GM10266 (cell line): Measurements from ENCODE around the gene PSMD5.
"Not testable (repeated sequence)": the region's sequence is repeated elsewhere in the genome, so short reads cannot be mapped to it uniquely, and the experiment has no call there.

ENCODE experiments used
- DNase-seq: peaks from one replicate; pipeline ENCODE4 v3.0.0; 2012; ENCODE audit errors: extremely low spot score
- TF ChIP-seq, protein P1 (sequence below): IDR thresholded peaks from 2 replicates; pipeline ENCODE4 v1.5.1; 2012; ENCODE audit warnings: mild to moderate bottlenecking, low read depth; ENCODE audit not compliant: control insufficient read depth, insufficient read depth; ENCODE audit errors: missing control alignments

PSMD5 gene

GRCh38 chr9:120807607-120808379 is 34.9 kb downstream of the PSMD5 start:
- TF ChIP-seq, protein P1, sequence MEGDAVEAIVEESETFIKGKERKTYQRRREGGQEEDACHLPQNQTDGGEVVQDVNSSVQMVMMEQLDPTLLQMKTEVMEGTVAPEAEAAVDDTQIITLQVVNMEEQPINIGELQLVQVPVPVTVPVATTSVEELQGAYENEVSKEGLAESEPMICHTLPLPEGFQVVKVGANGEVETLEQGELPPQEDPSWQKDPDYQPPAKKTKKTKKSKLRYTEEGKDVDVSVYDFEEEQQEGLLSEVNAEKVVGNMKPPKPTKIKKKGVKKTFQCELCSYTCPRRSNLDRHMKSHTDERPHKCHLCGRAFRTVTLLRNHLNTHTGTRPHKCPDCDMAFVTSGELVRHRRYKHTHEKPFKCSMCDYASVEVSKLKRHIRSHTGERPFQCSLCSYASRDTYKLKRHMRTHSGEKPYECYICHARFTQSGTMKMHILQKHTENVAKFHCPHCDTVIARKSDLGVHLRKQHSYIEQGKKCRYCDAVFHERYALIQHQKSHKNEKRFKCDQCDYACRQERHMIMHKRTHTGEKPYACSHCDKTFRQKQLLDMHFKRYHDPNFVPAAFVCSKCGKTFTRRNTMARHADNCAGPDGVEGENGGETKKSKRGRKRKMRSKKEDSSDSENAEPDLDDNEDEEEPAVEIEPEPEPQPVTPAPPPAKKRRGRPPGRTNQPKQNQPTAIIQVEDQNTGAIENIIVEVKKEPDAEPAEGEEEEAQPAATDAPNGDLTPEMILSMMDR = no peak
- DNase-seq = no peak

GRCh38 chr9:120804784-120805363 is 37.8 kb downstream of the PSMD5 start:
- not testable (repeated sequence) for DNase-seq

DNA sequence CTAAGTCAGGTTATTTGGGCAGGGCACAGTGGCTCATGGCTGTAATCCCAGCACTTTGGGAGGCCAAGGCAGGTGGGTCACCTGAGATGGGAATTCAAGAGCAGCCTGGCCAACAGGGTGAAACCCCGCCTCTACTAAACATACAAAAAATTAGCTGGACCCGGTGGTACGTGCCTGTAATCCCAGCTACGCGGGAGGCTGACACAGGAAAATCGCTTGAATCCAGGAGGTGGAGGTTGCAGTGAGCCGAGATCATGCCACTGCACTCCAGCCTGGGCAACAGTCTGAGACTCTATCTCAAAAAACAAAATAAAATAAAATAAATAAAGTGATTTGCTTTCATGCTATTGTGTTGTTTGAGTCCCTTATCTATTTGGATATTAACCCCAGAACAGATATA is 41.3 kb downstream of the PSMD5 start:
- TF ChIP-seq, protein P1 = no peak
- no peak for DNase-seq

DNA sequence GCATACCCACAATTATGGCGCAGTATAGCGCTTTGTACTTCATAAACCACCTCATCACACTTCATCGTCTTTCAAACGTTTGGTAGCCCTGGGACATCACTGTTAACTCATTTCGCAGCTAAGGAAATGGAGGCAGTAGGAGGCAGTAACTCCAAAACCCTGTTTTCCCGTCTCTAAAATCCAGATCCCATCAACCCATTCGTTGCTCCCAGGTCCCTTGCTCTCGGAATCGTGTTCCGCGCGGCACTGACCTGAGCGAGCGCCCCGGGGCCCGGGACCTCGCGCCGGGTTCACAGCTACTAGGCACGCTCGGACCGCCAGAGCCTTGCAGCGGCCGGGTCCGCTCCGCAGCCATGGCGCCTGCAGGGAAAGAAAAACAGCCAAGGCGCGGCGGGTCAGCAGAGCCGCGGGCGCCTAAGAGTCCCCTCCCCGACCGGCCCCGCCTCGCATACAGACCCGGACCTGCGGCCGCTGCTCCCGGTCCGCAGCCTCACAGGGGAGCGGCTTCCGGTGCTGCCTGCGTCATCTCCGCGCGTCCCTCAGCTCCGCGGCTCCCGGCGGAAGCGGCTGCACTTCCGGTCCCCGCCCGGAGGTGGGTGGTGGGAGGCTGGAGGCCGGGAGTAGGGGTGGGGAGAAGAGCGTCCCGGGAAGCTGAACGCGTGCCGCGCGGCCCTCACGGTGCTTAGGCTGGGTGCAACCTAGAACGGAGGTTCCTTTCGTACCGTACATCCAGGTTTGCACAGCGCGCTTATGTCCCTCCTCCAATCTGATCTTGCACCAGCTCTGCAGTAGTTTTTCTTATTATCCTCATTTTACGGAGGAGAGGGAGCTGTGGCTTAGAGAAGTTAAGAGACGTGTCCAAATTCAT is 49.6 kb downstream of the PSMD5 start, which contains the start of gene FBXW2:
Gene FBXW2, minus strand, starts transcription at position 519 of the 868 bp plus-strand sequence. CDS start 5,158 bp downstream, outside the sequence.
- DNase-seq = peak; percentile 92
- TF ChIP-seq, protein P1 = no peak

DNA sequence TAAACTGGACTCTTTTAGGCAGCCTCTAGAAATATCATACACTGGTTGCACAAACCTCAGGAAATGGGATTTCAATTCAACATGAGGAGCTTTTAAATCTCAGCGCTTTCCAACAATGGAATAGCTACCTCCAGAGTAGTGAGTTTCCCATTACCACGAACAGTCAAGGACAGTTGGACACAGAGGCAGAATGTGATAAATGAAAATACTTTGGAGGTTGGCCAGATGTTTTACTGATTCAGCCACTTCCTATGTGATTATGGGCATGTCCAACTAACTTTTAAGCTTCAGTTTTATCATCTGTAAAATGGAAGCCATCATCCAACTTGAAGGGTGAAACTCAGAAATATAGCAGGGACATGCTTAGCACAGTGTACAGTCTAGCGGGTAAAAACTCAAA is 51.6 kb downstream of the PSMD5 start:
- TF ChIP-seq, protein P1 = no peak

GRCh38 chr9:120787933-120788332 is 54.8 kb downstream of the PSMD5 start:
- TF ChIP-seq, protein P1 = no peak
- DNase-seq = no peak

More for the DNA sequence above, 51.6 kb downstream of the PSMD5 start:
- no peak for DNase-seq

DNA sequence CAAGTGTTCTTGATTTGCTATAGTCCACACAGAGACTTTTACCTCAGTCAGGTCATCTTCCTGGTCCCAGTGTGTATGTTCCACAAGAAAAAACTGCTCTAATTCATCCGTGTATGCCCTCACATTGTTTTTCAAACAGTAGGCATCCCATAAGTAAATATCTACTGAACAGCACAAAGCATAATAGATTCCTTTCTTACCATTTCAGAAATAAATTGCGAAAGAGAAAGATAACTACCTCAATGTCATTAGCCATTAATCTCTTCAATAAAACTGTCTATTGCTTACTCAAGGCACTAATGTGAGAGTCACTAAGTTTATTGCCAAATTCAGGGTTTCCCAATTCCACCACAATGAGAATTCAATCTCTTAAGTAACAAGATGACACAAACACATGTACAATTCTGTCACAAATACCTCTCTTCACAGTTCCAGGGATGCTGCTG is 59.1 kb downstream of the PSMD5 start:
- TF ChIP-seq, protein P1 = no peak

More for the DNA sequence above, 59.1 kb downstream of the PSMD5 start:
- no peak for DNase-seq
